Measurements from ENCODE around the gene POLR1B. TPM values are rescaled to one million over a fixed set of nuclear protein-coding genes. Genes with fewer than 3 reads are reported as not detected.
"Not testable (repeated sequence)": the region's sequence is repeated elsewhere in the genome, so short reads cannot be mapped to it uniquely, and the experiment has no call there.

The POLR1B gene
- total RNA-seq, 1 donor from 2014 or later = 12.3 TPM

GRCh38 chr2:112500850-112501484 lies 41.3 kb upstream of the POLR1B start:
- H3K4me1 ChIP-seq; H3K36me3 ChIP-seq; H3K4me3 ChIP-seq; H3K27ac ChIP-seq; H3K9me3 ChIP-seq; H3K27me3 ChIP-seq (ENCODE audit: low read depth); DNase-seq; intact Hi-C loops (cut with DNase I): not testable (repeated sequence)
- peak; percentile 44 for TF ChIP-seq CTCF (IDR thresholded peaks at IDR 0.05)
- peak; percentile 70 to 80 for ATAC-seq

GRCh38 chr2:112509239-112509998 lies 32.8 kb upstream of the POLR1B start:
- DNase-seq; ATAC-seq; intact Hi-C loops (cut with DNase I); H3K4me1 ChIP-seq; H3K9me3 ChIP-seq; H3K4me3 ChIP-seq; H3K27ac ChIP-seq; H3K27me3 ChIP-seq (ENCODE audit: low read depth): not testable (repeated sequence)
- peaks cover 12% of the 10 kb centered on the region for H3K36me3 ChIP-seq

GRCh38 chr2:112516801-112517200 lies 25.5 kb upstream of the POLR1B start:
- Histone ChIP-seq H3K27ac (no peak overlapping the region), H3K27me3 (ENCODE audit: low read depth) (no peaks in the 10 kb centered on the region), H3K36me3 (peaks cover 38% of the 10 kb centered on the region), H3K4me1 (no peaks in the 10 kb centered on the region), H3K9me3 (no peaks in the 10 kb centered on the region), H3K4me3 (no peak overlapping the region)
- intact Hi-C loops (cut with DNase I) = no loop called here
- TF ChIP-seq CTCF (IDR thresholded peaks at IDR 0.05) = no peak
- ATAC-seq (no peak), DNase-seq (no peak)

GRCh38 chr2:112518807-112519206 lies 23.5 kb upstream of the POLR1B start:
- peaks cover 51% of the 10 kb centered on the region for H3K36me3 ChIP-seq
- intact Hi-C loops (cut with DNase I) = no loop called here
- H3K4me1 ChIP-seq = no peaks in the 10 kb centered on the region
- H3K27me3 ChIP-seq (ENCODE audit: low read depth) = no peaks in the 10 kb centered on the region
- no peak overlapping the region for H3K4me3 ChIP-seq
- no peaks in the 10 kb centered on the region for H3K9me3 ChIP-seq
- TF ChIP-seq CTCF (IDR thresholded peaks at IDR 0.05) = no peak
- no peak for DNase-seq
- ATAC-seq = no peak
- H3K27ac ChIP-seq = no peak overlapping the region

GRCh38 chr2:112519506-112519905 lies 22.8 kb upstream of the POLR1B start:
- intact Hi-C loops (cut with DNase I) = no loop called here
- Histone ChIP-seq H3K27ac (no peak overlapping the region), H3K27me3 (ENCODE audit: low read depth) (no peaks in the 10 kb centered on the region), H3K36me3 (peaks cover 51% of the 10 kb centered on the region), H3K4me1 (no peaks in the 10 kb centered on the region), H3K4me3 (no peak overlapping the region), H3K9me3 (no peaks in the 10 kb centered on the region)
- no peak for ATAC-seq
- no peak for DNase-seq
- no peak for TF ChIP-seq CTCF (IDR thresholded peaks at IDR 0.05)

- peaks cover 50% of the 10 kb centered on the region for H3K36me3 ChIP-seq
- no peak overlapping the region for H3K4me3 ChIP-seq
- no peak for TF ChIP-seq CTCF (IDR thresholded peaks at IDR 0.05)
- H3K27me3 ChIP-seq (ENCODE audit: low read depth) = no peaks in the 10 kb centered on the region
- H3K27ac ChIP-seq = no peak overlapping the region
- ATAC-seq (no peak), DNase-seq (no peak)
- H3K4me1 ChIP-seq = no peaks in the 10 kb centered on the region
- intact Hi-C loops (cut with DNase I) = no loop called here
- H3K9me3 ChIP-seq = no peaks in the 10 kb centered on the region
Measured at GRCh38 chr2:112520234-112520783, 22.0 kb upstream of the POLR1B start.

Data from lower lobe of right lung (tissue), 2 donors.